Measurements from ENCODE around the gene PIEZO1. TPM values are rescaled to one million over a fixed set of nuclear protein-coding genes. Genes with fewer than 3 reads are reported as not detected.

Gene PIEZO1
- total RNA-seq, 2 donors from 2014 or later = 272 to 318 TPM

- Mint-ChIP-seq H3K27ac (peak overlapping the region; percentile 49), H3K4me1 (peaks cover 21% of the 10 kb centered on the region), H3K36me3 (ENCODE audit: low read depth) (no peaks in the 10 kb centered on the region), H3K27me3 (no peaks in the 10 kb centered on the region), H3K4me3 (no peak overlapping the region)
- ATAC-seq = no peak
- DNase-seq = no peak
- no peaks in the 10 kb centered on the region for H3K9me3 ChIP-seq (ENCODE audit: control insufficient read depth, low read length, poor library complexity, severe bottlenecking)
These were observed 24.4 kb downstream of the PIEZO1 start for GRCh38 chr16:88760424-88761142.

- DNase-seq (no peak), ATAC-seq (no peak)
- no peaks in the 10 kb centered on the region for H3K9me3 ChIP-seq (ENCODE audit: control insufficient read depth, low read length, poor library complexity, severe bottlenecking)
- peaks cover 21% of the 10 kb centered on the region for H3K4me1 Mint-ChIP-seq
- no peak overlapping the region for H3K4me3 Mint-ChIP-seq
- no peaks in the 10 kb centered on the region for H3K27me3 Mint-ChIP-seq
- no peaks in the 10 kb centered on the region for H3K36me3 Mint-ChIP-seq (ENCODE audit: low read depth)
- H3K27ac Mint-ChIP-seq = peak overlapping the region; percentile 86
These were observed 25.1 kb downstream of the PIEZO1 start for GRCh38 chr16:88759976-88760350.

- peak overlapping the region; percentile 86 for H3K27ac Mint-ChIP-seq
- no peaks in the 10 kb centered on the region for H3K9me3 ChIP-seq (ENCODE audit: control insufficient read depth, low read length, poor library complexity, severe bottlenecking)
- H3K36me3 Mint-ChIP-seq (ENCODE audit: low read depth) = no peaks in the 10 kb centered on the region
- peak; percentile 84 for ATAC-seq
- DNase-seq = peak; percentile 24 to 61 (median 47)
- H3K4me1 Mint-ChIP-seq = peaks cover 21% of the 10 kb centered on the region
- H3K27me3 Mint-ChIP-seq = no peaks in the 10 kb centered on the region
- peak overlapping the region; percentile 86 for H3K4me3 Mint-ChIP-seq
These were observed 25.6 kb downstream of the PIEZO1 start for GRCh38 chr16:88759245-88759975.

GRCh38 chr16:88758944-88759244 lies 26.1 kb downstream of the PIEZO1 start:
- no peaks in the 10 kb centered on the region for H3K9me3 ChIP-seq (ENCODE audit: control insufficient read depth, low read length, poor library complexity, severe bottlenecking)
- DNase-seq (no peak), ATAC-seq (no peak)
- Mint-ChIP-seq H3K36me3 (ENCODE audit: low read depth) (no peaks in the 10 kb centered on the region), H3K4me1 (peaks cover 21% of the 10 kb centered on the region), H3K27me3 (no peaks in the 10 kb centered on the region), H3K4me3 (peak overlapping the region; percentile 56), H3K27ac (peak overlapping the region; percentile 86)

GRCh38 chr16:88758227-88758943 lies 26.6 kb downstream of the PIEZO1 start:
- peak overlapping the region; percentile 86 for H3K27ac Mint-ChIP-seq

GRCh38 chr16:88755745-88756443 lies 29.1 kb downstream of the PIEZO1 start:
- H3K9me3 ChIP-seq (ENCODE audit: control insufficient read depth, low read length, poor library complexity, severe bottlenecking) = no peaks in the 10 kb centered on the region
- Mint-ChIP-seq H3K27me3 (no peaks in the 10 kb centered on the region), H3K4me3 (no peak overlapping the region), H3K27ac (no peak overlapping the region), H3K4me1 (peaks cover 20% of the 10 kb centered on the region), H3K36me3 (ENCODE audit: low read depth) (no peaks in the 10 kb centered on the region)
- DNase-seq (no peak), ATAC-seq (no peak)

More at GRCh38 chr16:88758227-88758943, 26.6 kb downstream of the PIEZO1 start:
- Mint-ChIP-seq H3K4me1 (peaks cover 19% of the 10 kb centered on the region), H3K36me3 (ENCODE audit: low read depth) (no peaks in the 10 kb centered on the region), H3K4me3 (peak overlapping the region; percentile 56), H3K27me3 (no peaks in the 10 kb centered on the region)
- ATAC-seq (no peak), DNase-seq (no peak)
- no peaks in the 10 kb centered on the region for H3K9me3 ChIP-seq (ENCODE audit: control insufficient read depth, low read length, poor library complexity, severe bottlenecking)

- DNase-seq = no peak
- no peaks in the 10 kb centered on the region for H3K9me3 ChIP-seq (ENCODE audit: control insufficient read depth, low read length, poor library complexity, severe bottlenecking)
- ATAC-seq = no peak
- Mint-ChIP-seq H3K4me1 (peaks cover 20% of the 10 kb centered on the region), H3K27me3 (no peaks in the 10 kb centered on the region), H3K36me3 (ENCODE audit: low read depth) (no peaks in the 10 kb centered on the region), H3K4me3 (no peak overlapping the region), H3K27ac (no peak overlapping the region)
These were observed 29.9 kb downstream of the PIEZO1 start for GRCh38 chr16:88754912-88755744.

GRCh38 chr16:88754109-88754911 lies 30.7 kb downstream of the PIEZO1 start:
- Mint-ChIP-seq H3K27ac (no peak overlapping the region), H3K4me1 (peaks cover 16% of the 10 kb centered on the region), H3K4me3 (no peak overlapping the region), H3K36me3 (ENCODE audit: low read depth) (no peaks in the 10 kb centered on the region), H3K27me3 (no peaks in the 10 kb centered on the region)
- ATAC-seq (no peak), DNase-seq (no peak)
- no peaks in the 10 kb centered on the region for H3K9me3 ChIP-seq (ENCODE audit: control insufficient read depth, low read length, poor library complexity, severe bottlenecking)

GRCh38 chr16:88753602-88754001 lies 31.4 kb downstream of the PIEZO1 start:
- peaks cover 9% of the 10 kb centered on the region for H3K4me1 Mint-ChIP-seq
- ATAC-seq = no peak
- H3K27me3 Mint-ChIP-seq = no peaks in the 10 kb centered on the region
- no peak overlapping the region for H3K27ac Mint-ChIP-seq
- no peak overlapping the region for H3K4me3 Mint-ChIP-seq
- no peaks in the 10 kb centered on the region for H3K9me3 ChIP-seq (ENCODE audit: control insufficient read depth, low read length, poor library complexity, severe bottlenecking)
- DNase-seq = no peak
- no peaks in the 10 kb centered on the region for H3K36me3 Mint-ChIP-seq (ENCODE audit: low read depth)

- ATAC-seq (no peak), DNase-seq (no peak)
- Mint-ChIP-seq H3K4me1 (peaks cover 8% of the 10 kb centered on the region), H3K4me3 (no peak overlapping the region), H3K36me3 (ENCODE audit: low read depth) (no peaks in the 10 kb centered on the region), H3K27me3 (no peaks in the 10 kb centered on the region), H3K27ac (no peak overlapping the region)
- no peaks in the 10 kb centered on the region for H3K9me3 ChIP-seq (ENCODE audit: control insufficient read depth, low read length, poor library complexity, severe bottlenecking)
These were observed 31.8 kb downstream of the PIEZO1 start for GRCh38 chr16:88753191-88753590.

- DNase-seq (no peak), ATAC-seq (no peak)
- Mint-ChIP-seq H3K27ac (no peak overlapping the region), H3K36me3 (ENCODE audit: low read depth) (no peaks in the 10 kb centered on the region), H3K4me1 (peaks cover 10% of the 10 kb centered on the region), H3K27me3 (no peaks in the 10 kb centered on the region), H3K4me3 (no peak overlapping the region)
- no peaks in the 10 kb centered on the region for H3K9me3 ChIP-seq (ENCODE audit: control insufficient read depth, low read length, poor library complexity, severe bottlenecking)
These were observed 32.5 kb downstream of the PIEZO1 start for GRCh38 chr16:88752386-88753002.
